Esophagus squamous epithelium (tissue), 4 donors: ENCODE results near the gene ZNF552.

Experiments used
- POLR2A ChIP-seq, 4 donors: fragments of 450-650 bp; IDR thresholded peaks; one replicate each; pipeline ENCODE4 v1.6.1; 2017; ENCODE audit warnings: antibody characterized with exemption in 4 of 4, mild to moderate bottlenecking in 4 of 4, moderate library complexity in 3 of 4
- TF ChIP-seq, protein P1 (sequence below), 6 experiments: fragments of 450-650 bp in 4 of 6; fragments of 200-600 bp in 2 of 6; sonication (generic) in 2 of 6; IDR thresholded peaks; one replicate each; pipeline ENCODE4 v1.5.1; 2016 to 2019; ENCODE audit warnings: antibody characterized with exemption in 6 of 6, mild to moderate bottlenecking in 4 of 6, moderate library complexity in 4 of 6

DNA sequence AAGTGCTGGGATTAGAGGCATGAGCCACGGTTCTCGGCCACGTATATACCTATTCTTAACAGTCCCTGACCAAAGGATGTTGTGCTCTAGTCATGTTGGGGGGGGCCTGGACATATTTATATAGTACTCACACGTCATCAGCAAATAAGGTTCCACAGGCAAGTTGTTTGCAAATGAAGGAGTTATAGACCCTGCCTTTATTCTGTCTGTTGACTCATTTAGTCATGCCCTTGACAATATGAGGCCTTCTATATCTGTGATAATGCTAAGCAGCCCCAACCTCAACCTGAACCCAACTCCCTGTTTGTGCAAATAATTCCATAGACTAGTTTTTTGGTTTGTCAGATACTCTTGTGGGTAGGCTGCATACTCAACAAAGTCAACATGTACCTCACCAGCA is 36.4 kb downstream of the ZNF552 start:
- TF ChIP-seq, protein P1, sequence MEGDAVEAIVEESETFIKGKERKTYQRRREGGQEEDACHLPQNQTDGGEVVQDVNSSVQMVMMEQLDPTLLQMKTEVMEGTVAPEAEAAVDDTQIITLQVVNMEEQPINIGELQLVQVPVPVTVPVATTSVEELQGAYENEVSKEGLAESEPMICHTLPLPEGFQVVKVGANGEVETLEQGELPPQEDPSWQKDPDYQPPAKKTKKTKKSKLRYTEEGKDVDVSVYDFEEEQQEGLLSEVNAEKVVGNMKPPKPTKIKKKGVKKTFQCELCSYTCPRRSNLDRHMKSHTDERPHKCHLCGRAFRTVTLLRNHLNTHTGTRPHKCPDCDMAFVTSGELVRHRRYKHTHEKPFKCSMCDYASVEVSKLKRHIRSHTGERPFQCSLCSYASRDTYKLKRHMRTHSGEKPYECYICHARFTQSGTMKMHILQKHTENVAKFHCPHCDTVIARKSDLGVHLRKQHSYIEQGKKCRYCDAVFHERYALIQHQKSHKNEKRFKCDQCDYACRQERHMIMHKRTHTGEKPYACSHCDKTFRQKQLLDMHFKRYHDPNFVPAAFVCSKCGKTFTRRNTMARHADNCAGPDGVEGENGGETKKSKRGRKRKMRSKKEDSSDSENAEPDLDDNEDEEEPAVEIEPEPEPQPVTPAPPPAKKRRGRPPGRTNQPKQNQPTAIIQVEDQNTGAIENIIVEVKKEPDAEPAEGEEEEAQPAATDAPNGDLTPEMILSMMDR (IDR thresholded peaks at IDR 0.05): no peak
- no peak for TF ChIP-seq POLR2A (IDR thresholded peaks at IDR 0.05)
